ENCODE data around the gene MBOAT2.
A peak's percentile ranks its signal among the peaks of the same experiment; 100 is the strongest.

Gene MBOAT2

GRCh38 chr2:9010866-9011265 lies 7.4 kb upstream of the MBOAT2 start:
- DNase-seq (ENCODE audit: low read depth in 1 of 2, low spot score in 1 of 2): no peak
- H3K27me3 ChIP-seq (ENCODE audit: insufficient read depth, poor library complexity, severe bottlenecking): peaks cover 15% of the 10 kb centered on the region
- TF ChIP-seq CTCF (IDR thresholded peaks at IDR 0.05; ENCODE audit: insufficient read depth, low read length) (no peak), POLR2AphosphoS5 (IDR thresholded peaks at IDR 0.05; ENCODE audit: low read depth) (no peak), REST (IDR thresholded peaks at IDR 0.05; ENCODE audit: insufficient replicate concordance, low read depth) (no peak), GABPA (IDR thresholded peaks at IDR 0.05; ENCODE audit: low read depth) (no peak), SPI1 (IDR thresholded peaks at IDR 0.05; ENCODE audit: borderline replicate concordance, low read depth) (no peak)
- no peak overlapping the region for H3K4me3 ChIP-seq (replicated peaks; ENCODE audit: insufficient read depth, low read length)
- no peak overlapping the region for H3K27ac ChIP-seq (replicated peaks)

- TF ChIP-seq GABPA (IDR thresholded peaks at IDR 0.05; ENCODE audit: low read depth): no peak
- no peak for TF ChIP-seq POLR2AphosphoS5 (IDR thresholded peaks at IDR 0.05; ENCODE audit: low read depth)
- Histone ChIP-seq H3K4me3 (replicated peaks; ENCODE audit: insufficient read depth, low read length) (no peak overlapping the region), H3K27me3 (ENCODE audit: insufficient read depth, poor library complexity, severe bottlenecking) (peaks cover 20% of the 10 kb centered on the region), H3K27ac (replicated peaks) (no peak overlapping the region)
- no peak for DNase-seq (ENCODE audit: low read depth in 1 of 2, low spot score in 1 of 2)
These were observed 5.6 kb upstream of the MBOAT2 start for GRCh38 chr2:9008951-9009664.

- Histone ChIP-seq H3K27me3 (ENCODE audit: insufficient read depth, poor library complexity, severe bottlenecking) (peaks cover 25% of the 10 kb centered on the region), H3K4me3 (replicated peaks; ENCODE audit: insufficient read depth, low read length) (no peak overlapping the region), H3K27ac (replicated peaks) (no peak overlapping the region)
- no peak for DNase-seq (ENCODE audit: low read depth in 1 of 2, low spot score in 1 of 2)
- TF ChIP-seq GABPA (IDR thresholded peaks at IDR 0.05; ENCODE audit: low read depth) (no peak), SPI1 (IDR thresholded peaks at IDR 0.05; ENCODE audit: borderline replicate concordance, low read depth) (no peak), CTCF (IDR thresholded peaks at IDR 0.05; ENCODE audit: insufficient read depth, low read length) (no peak), POLR2AphosphoS5 (IDR thresholded peaks at IDR 0.05; ENCODE audit: low read depth) (no peak), REST (IDR thresholded peaks at IDR 0.05; ENCODE audit: insufficient replicate concordance, low read depth) (no peak)
These were observed 2.9 kb upstream of the MBOAT2 start for GRCh38 chr2:9006368-9006767.

- TF ChIP-seq SPI1 (IDR thresholded peaks at IDR 0.05; ENCODE audit: borderline replicate concordance, low read depth): no peak
- no peak for TF ChIP-seq POLR2AphosphoS5 (IDR thresholded peaks at IDR 0.05; ENCODE audit: low read depth)
- TF ChIP-seq REST (IDR thresholded peaks at IDR 0.05; ENCODE audit: insufficient replicate concordance, low read depth): no peak
- TF ChIP-seq GABPA (IDR thresholded peaks at IDR 0.05; ENCODE audit: low read depth): no peak
- no peak for TF ChIP-seq CTCF (IDR thresholded peaks at IDR 0.05; ENCODE audit: insufficient read depth, low read length)
- H3K27me3 ChIP-seq (ENCODE audit: insufficient read depth, poor library complexity, severe bottlenecking): peaks cover 34% of the 10 kb centered on the region
- no peak overlapping the region for H3K27ac ChIP-seq (replicated peaks)
- H3K4me3 ChIP-seq (replicated peaks; ENCODE audit: insufficient read depth, low read length): peak overlapping the region; percentile 11
- DNase-seq (ENCODE audit: low read depth in 1 of 2, low spot score in 1 of 2): no peak
These were observed 1.1 kb upstream of the MBOAT2 start for GRCh38 chr2:9004338-9005204.

All from HL-60 (cell line).